Skeletal muscle tissue (tissue), 4 donors: ENCODE results near the gene CCDC144A. TPM values are rescaled to one million over a fixed set of nuclear protein-coding genes. Genes with fewer than 3 reads are reported as not detected.
"Not testable (repeated sequence)": the region's sequence is repeated elsewhere in the genome, so short reads cannot be mapped to it uniquely, and the experiment has no call there.

Experiments
- H3K27ac ChIP-seq: one replicate; pipeline ENCODE4 v1.7.0; 2013; ENCODE audit warnings: mild to moderate bottlenecking, low read depth, low read length, inconsistent platforms
- H3K27me3 ChIP-seq, 3 donors: one replicate each; pipeline ENCODE4 v1.7.0; 2013; ENCODE audit warnings: low read length in 3 of 3; ENCODE audit not compliant: control insufficient read depth in 3 of 3, insufficient read depth in 3 of 3
- H3K36me3 ChIP-seq, 3 donors: one replicate each; pipeline ENCODE4 v1.7.0; 2013; ENCODE audit warnings: low read length in 3 of 3; ENCODE audit not compliant: control insufficient read depth in 3 of 3, insufficient read depth in 3 of 3
- H3K4me1 ChIP-seq, 3 donors: one replicate each; pipeline ENCODE4 v1.7.0; 2013; ENCODE audit warnings: low read length in 3 of 3, mild to moderate bottlenecking in 3 of 3; ENCODE audit not compliant: control insufficient read depth in 3 of 3, insufficient read depth in 3 of 3
- H3K4me3 ChIP-seq, 3 donors: one replicate each; pipeline ENCODE4 v1.7.0; 2013; ENCODE audit warnings: low read length in 3 of 3
- H3K9ac ChIP-seq, 3 donors: one replicate each; pipeline ENCODE4 v1.7.0; 2013; ENCODE audit warnings: low read length in 3 of 3, mild to moderate bottlenecking in 3 of 3, moderate library complexity in 2 of 3, low read depth in 1 of 3
- H3K9me3 ChIP-seq, 3 donors: one replicate each; pipeline ENCODE4 v1.7.0; 2013; ENCODE audit warnings: low read length in 3 of 3; ENCODE audit not compliant: control insufficient read depth in 3 of 3
- total RNA-seq: library from RNA; depleted of rRNA; stranded (reverse); fragments of >200 nt; gene quantifications from one replicate; pipeline ENCODE4 v1.2.3, GENCODE V29; 2014
- donor health status: Osteomylitis.

CCDC144A gene
- total RNA-seq, 1 donor from 2014 or later = 8.9 TPM

DNA sequence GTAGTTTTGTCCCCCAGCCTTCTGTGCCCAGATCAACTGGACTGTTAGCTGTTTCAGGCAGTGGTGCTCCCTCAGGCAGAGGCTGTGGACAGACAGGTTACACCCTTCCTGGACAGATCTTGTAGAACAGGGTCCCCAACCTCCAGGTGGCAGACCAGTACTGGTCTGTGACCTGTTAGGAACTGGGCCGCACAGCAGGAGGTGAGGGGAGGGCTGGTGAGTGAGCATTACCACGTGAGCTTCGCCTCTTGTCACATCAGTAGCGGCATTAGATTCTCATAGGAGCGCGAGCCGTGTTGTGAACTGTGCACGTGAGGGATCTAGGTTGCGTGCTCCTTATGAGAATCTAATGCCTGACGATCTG lies 61.9 kb downstream of the CCDC144A start:
- H3K9ac ChIP-seq, H3K36me3 ChIP-seq, H3K4me3 ChIP-seq, H3K9me3 ChIP-seq, H3K27ac ChIP-seq, H3K27me3 ChIP-seq, H3K4me1 ChIP-seq: not testable (repeated sequence)

DNA sequence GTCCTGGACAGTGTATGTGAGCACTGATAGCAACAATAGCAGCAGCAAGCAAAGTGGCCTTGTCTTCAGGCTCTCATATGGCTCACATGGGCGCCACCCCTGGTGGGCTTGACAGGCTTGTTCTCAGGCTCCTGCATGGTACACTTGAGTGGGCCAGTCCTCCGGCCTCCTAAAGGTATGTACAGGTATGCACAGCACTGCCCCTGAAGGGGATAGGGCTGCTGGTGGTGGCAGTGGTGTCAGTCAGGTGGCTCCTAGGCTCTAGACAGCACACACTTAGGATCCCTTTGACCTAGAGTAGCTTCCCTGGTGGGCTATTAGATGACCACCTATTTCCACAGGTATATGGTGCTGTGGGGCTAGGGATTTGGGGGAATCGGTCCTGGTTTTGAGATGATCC lies 67.5 kb downstream of the CCDC144A start:
- not testable (repeated sequence) for H3K9ac ChIP-seq, H3K27me3 ChIP-seq, H3K36me3 ChIP-seq

DNA sequence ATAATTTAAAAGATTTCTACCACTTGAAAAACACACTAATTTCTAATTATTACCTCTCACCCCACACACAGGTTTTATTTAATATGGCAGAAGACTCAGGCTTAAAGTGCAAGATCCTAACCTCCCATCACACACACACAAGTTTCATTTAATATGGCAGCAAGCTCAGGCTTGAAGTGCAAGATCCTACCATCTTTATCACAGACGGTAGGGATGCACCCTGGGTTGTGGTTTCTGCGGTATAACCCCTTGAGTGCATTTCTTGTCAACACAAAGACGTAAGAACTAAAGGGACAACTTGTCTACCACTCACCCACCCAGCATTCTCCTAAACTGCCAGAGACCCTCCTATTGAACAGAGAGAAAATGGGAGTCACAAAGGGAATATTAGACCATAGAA lies 68.1 kb downstream of the CCDC144A start:
- not testable (repeated sequence) for H3K27me3 ChIP-seq

More for the DNA sequence above, 67.5 kb downstream of the CCDC144A start:
- not testable (repeated sequence) for H3K4me1 ChIP-seq, H3K4me3 ChIP-seq, H3K9me3 ChIP-seq, H3K27ac ChIP-seq

GRCh38 chr17:16768290-16769175 lies 78.5 kb downstream of the CCDC144A start:
- H3K27me3 ChIP-seq, H3K4me3 ChIP-seq, H3K9ac ChIP-seq, H3K36me3 ChIP-seq, H3K27ac ChIP-seq, H3K9me3 ChIP-seq, H3K4me1 ChIP-seq: not testable (repeated sequence)

More for the DNA sequence above, 68.1 kb downstream of the CCDC144A start:
- not testable (repeated sequence) for H3K4me1 ChIP-seq, H3K27ac ChIP-seq, H3K9ac ChIP-seq, H3K36me3 ChIP-seq, H3K9me3 ChIP-seq, H3K4me3 ChIP-seq

- not testable (repeated sequence) for H3K4me3 ChIP-seq, H3K27ac ChIP-seq, H3K36me3 ChIP-seq, H3K9ac ChIP-seq, H3K4me1 ChIP-seq, H3K27me3 ChIP-seq, H3K9me3 ChIP-seq
Observed at GRCh38 chr17:16772394-16773145, 82.5 kb downstream of the CCDC144A start.

DNA sequence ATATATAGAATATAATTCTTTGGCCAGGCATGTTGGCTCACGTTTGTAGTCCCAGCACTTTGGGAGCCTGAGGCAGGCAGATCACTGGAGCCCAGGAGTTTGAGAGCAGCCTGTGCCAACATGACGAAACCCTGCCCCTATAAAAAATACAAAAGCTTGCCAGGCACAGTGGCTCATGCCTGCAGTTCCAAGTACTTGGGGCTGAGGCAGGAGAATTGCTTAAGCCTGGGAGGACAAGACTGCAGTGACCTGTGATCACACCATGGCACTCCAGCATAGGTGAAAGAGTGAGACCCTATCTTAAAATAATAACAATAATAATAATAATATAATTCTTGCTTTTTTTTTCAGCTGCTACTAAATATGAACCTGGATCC lies 83.1 kb downstream of the CCDC144A start:
- H3K9me3 ChIP-seq, H3K9ac ChIP-seq, H3K4me3 ChIP-seq, H3K27ac ChIP-seq, H3K27me3 ChIP-seq, H3K36me3 ChIP-seq, H3K4me1 ChIP-seq: not testable (repeated sequence)

- H3K4me3 ChIP-seq, H3K27ac ChIP-seq, H3K9ac ChIP-seq, H3K36me3 ChIP-seq, H3K4me1 ChIP-seq, H3K9me3 ChIP-seq, H3K27me3 ChIP-seq: not testable (repeated sequence)
Observed at GRCh38 chr17:16787851-16788250, 97.8 kb downstream of the CCDC144A start.

DNA sequence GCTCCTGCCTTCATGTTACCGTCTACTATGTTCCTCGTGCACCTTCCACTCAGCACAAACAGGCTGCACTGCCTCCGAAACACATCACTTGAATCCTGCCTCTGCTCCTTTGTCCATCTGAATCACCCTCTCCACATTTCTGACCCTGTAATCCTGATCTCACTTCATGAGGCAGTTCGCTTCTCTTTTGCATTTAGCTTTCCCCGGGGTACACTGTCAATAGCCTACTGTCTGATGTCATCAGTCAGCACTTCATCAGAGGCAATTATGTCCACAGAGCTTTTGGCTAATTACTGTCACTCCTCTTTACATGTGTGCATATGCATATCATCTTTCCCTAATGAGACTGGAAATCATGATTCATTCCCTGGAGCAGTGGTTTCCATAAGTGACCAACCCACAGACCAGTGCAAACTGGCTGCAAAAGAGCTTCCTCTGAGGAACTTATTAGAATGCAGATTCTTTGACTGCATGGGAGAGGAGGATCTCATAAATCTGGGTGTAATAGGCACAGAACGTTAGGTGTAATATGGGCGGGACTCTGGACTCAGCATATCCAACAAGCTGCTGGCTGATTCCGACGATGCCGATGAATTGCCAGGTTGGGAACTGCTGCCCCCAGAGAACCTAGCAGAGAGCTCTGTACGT lies 99.0 kb downstream of the CCDC144A start:
- not testable (repeated sequence) for H3K27ac ChIP-seq, H3K4me3 ChIP-seq, H3K9ac ChIP-seq, H3K4me1 ChIP-seq, H3K9me3 ChIP-seq, H3K27me3 ChIP-seq, H3K36me3 ChIP-seq

- H3K36me3 ChIP-seq, H3K4me1 ChIP-seq, H3K27me3 ChIP-seq, H3K4me3 ChIP-seq, H3K9ac ChIP-seq, H3K9me3 ChIP-seq, H3K27ac ChIP-seq: not testable (repeated sequence)
Observed at GRCh38 chr17:16789622-16790021, 99.6 kb downstream of the CCDC144A start.

DNA sequence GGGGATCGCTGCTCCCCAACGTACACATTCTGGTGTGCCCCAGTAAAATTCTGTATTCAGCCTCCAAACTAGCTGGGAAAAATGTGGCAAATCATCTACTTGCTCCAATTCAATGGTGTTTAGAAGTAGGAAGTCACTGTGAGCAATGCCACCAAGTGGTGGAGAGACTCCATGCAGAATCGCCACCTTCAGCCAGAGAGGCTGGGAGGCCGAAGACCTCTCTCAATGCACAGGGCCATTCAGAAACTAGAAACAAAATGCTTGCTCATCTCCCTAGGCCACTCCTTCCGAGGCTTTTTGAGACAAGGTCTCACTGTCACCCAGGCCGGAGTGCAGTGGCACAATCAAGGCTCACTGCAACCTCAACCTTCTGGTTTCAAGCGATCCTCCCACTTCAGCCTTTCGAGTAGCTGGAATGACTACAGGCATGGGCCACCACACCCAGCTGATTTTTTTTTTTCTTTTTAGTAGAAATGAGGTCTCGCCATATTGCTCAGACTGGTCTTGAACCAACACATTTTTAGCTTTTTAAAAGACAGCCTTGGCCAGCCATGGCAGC lies 100.4 kb downstream of the CCDC144A start:
- not testable (repeated sequence) for H3K36me3 ChIP-seq, H3K27ac ChIP-seq, H3K27me3 ChIP-seq, H3K9ac ChIP-seq, H3K9me3 ChIP-seq, H3K4me3 ChIP-seq, H3K4me1 ChIP-seq
